Activated B cell treated with CpG ODN at 0.5 μM for 24 hours (primary cell): ENCODE results near the gene CEP95. TPM values are rescaled to one million over a fixed set of nuclear protein-coding genes. Genes with fewer than 3 reads are reported as not detected.
"Not testable (repeated sequence)": the region's sequence is repeated elsewhere in the genome, so short reads cannot be mapped to it uniquely, and the experiment has no call there.

Source experiments
- ATAC-seq: fragments of 200-7000 bp; cut with Tn5 transposase; one replicate; pipeline ENCODE4 v1.10.0; 2021; ENCODE audit warnings: low read depth, mild to moderate bottlenecking, moderate library complexity
- CTCF ChIA-PET: fragments of 350-600 bp; sonication (Branson Sonifier 250); formaldehyde crosslinking; loops from one replicate; lab custom pipeline; 2021; ENCODE audit warnings: antibody characterized with exemption; lab: Charles Lee
- POLR2A ChIA-PET: fragments of 350-600 bp; sonication (Branson Sonifier 250); formaldehyde crosslinking; loops from one replicate; lab custom pipeline; 2021; ENCODE audit warnings: antibody characterized with exemption; lab: Charles Lee
- DNase-seq: peaks from one replicate; pipeline ENCODE4 v3.0.0; 2022
- H3K27ac Mint-ChIP-seq: one replicate; pipeline ENCODE4 v1.8.0; 2020; ENCODE audit warnings: mixed read lengths
- H3K27me3 Mint-ChIP-seq: one replicate; pipeline ENCODE4 v1.8.0; 2021; ENCODE audit warnings: mixed read lengths
- H3K36me3 Mint-ChIP-seq: one replicate; pipeline ENCODE4 v1.8.0; 2021; ENCODE audit warnings: low read depth, mixed read lengths
- H3K4me1 Mint-ChIP-seq: one replicate; pipeline ENCODE4 v1.8.0; 2021; ENCODE audit warnings: mixed read lengths
- H3K4me3 Mint-ChIP-seq: one replicate; pipeline ENCODE4 v1.8.0; 2020; ENCODE audit warnings: mild to moderate bottlenecking, mixed read lengths
- H3K9me3 Mint-ChIP-seq: one replicate; pipeline ENCODE4 v1.8.0; 2020; ENCODE audit warnings: mixed read lengths
- CTCF ChIP-seq: fragments of 200-600 bp; IDR thresholded peaks from one replicate; pipeline ENCODE4 v1.8.0; 2022; ENCODE audit warnings: antibody characterized with exemption, mild to moderate bottlenecking
- intact Hi-C: fragments of 100-400 bp; cut with micrococcal nuclease; formaldehyde crosslinking; loops from one replicate; pipeline ENCODE4 v1.15.1; 2024
- total RNA-seq: library from RNA; stranded (reverse); gene quantifications from 2 replicates; pipeline ENCODE4 v1.2.3, GENCODE V29; 2022

The CEP95 gene
- total RNA-seq, 1 donor from 2014 or later, result 77.0 TPM

- intact Hi-C loops, result no loop called here
- DNase-seq (no peak), ATAC-seq (no peak)
- POLR2A ChIA-PET, result no interaction called here
- Mint-ChIP-seq H3K27me3 (no peaks in the 10 kb centered on the region), H3K27ac (no peak overlapping the region), H3K4me3 (no peak overlapping the region), H3K9me3 (no peaks in the 10 kb centered on the region), H3K4me1 (no peaks in the 10 kb centered on the region), H3K36me3 (peaks cover 35% of the 10 kb centered on the region)
- CTCF ChIA-PET, result no interaction called here
- no peak for TF ChIP-seq CTCF
Measured at GRCh38 chr17:64571746-64572145, 65.0 kb downstream of the CEP95 start.

- DNase-seq (no peak), ATAC-seq (no peak)
- H3K4me1 Mint-ChIP-seq, result no peaks in the 10 kb centered on the region
- no peaks in the 10 kb centered on the region for H3K27me3 Mint-ChIP-seq
- ChIA-PET POLR2A (no interaction called here), CTCF (no interaction called here)
- H3K27ac Mint-ChIP-seq, result no peak overlapping the region
- no peak for TF ChIP-seq CTCF
- H3K36me3 Mint-ChIP-seq, result peaks cover 38% of the 10 kb centered on the region
- H3K9me3 Mint-ChIP-seq, result no peaks in the 10 kb centered on the region
- no peak overlapping the region for H3K4me3 Mint-ChIP-seq
- intact Hi-C loops, result no loop called here
Measured at GRCh38 chr17:64572682-64573154, 65.9 kb downstream of the CEP95 start.

- DNase-seq (no peak), ATAC-seq (no peak)
- no peak for TF ChIP-seq CTCF
- ChIA-PET POLR2A (no interaction called here), CTCF (no interaction called here)
- Mint-ChIP-seq H3K36me3 (peaks cover 42% of the 10 kb centered on the region), H3K27me3 (no peaks in the 10 kb centered on the region), H3K4me1 (no peaks in the 10 kb centered on the region), H3K9me3 (no peaks in the 10 kb centered on the region), H3K4me3 (no peak overlapping the region), H3K27ac (no peak overlapping the region)
- intact Hi-C loops, result no loop called here
Measured at GRCh38 chr17:64573214-64573613, 66.4 kb downstream of the CEP95 start.

- H3K36me3 Mint-ChIP-seq, result peaks cover 41% of the 10 kb centered on the region
- ATAC-seq (no peak), DNase-seq (no peak)
- H3K27ac Mint-ChIP-seq, result no peak overlapping the region
- H3K9me3 Mint-ChIP-seq, result no peaks in the 10 kb centered on the region
- intact Hi-C loops, result no loop called here
- no peak overlapping the region for H3K4me3 Mint-ChIP-seq
- H3K4me1 Mint-ChIP-seq, result no peaks in the 10 kb centered on the region
- ChIA-PET POLR2A (no interaction called here), CTCF (interaction anchor here (1.2 kb wide), 1 partner anchor 75 kb away, joined by 3 read pairs; no protein-coding TSS in a partner anchor)
- H3K27me3 Mint-ChIP-seq, result no peaks in the 10 kb centered on the region
- no peak for TF ChIP-seq CTCF
Measured at GRCh38 chr17:64574646-64575045, 67.9 kb downstream of the CEP95 start.

GRCh38 chr17:64575431-64575830, 68.7 kb downstream of the CEP95 start:
- ChIA-PET POLR2A (no interaction called here), CTCF (interaction anchor here (1.2 kb wide), 1 partner anchor 74 kb away, joined by 3 read pairs; no protein-coding TSS in a partner anchor)
- Mint-ChIP-seq H3K4me1 (no peaks in the 10 kb centered on the region), H3K27me3 (no peaks in the 10 kb centered on the region), H3K9me3 (no peaks in the 10 kb centered on the region), H3K27ac (no peak overlapping the region), H3K4me3 (no peak overlapping the region), H3K36me3 (peaks cover 42% of the 10 kb centered on the region)
- no peak for TF ChIP-seq CTCF
- DNase-seq (no peak), ATAC-seq (no peak)
- intact Hi-C loops, result no loop called here

- POLR2A ChIA-PET, CTCF ChIA-PET, ATAC-seq, intact Hi-C loops, H3K9me3 Mint-ChIP-seq, H3K4me1 Mint-ChIP-seq, H3K27ac Mint-ChIP-seq, H3K4me3 Mint-ChIP-seq, H3K27me3 Mint-ChIP-seq, DNase-seq: not testable (repeated sequence)
- peaks cover 48% of the 10 kb centered on the region for H3K36me3 Mint-ChIP-seq
Measured at GRCh38 chr17:64577025-64577424, 70.2 kb downstream of the CEP95 start.
